ENCODE measurements around the gene ROBO2. TPM values are rescaled to one million over a fixed set of nuclear protein-coding genes. Genes with fewer than 3 reads are reported as not detected.

The ROBO2 gene
- polyA plus RNA-seq, 1 donor from 2014 or later, result 55.5 TPM

DNA sequence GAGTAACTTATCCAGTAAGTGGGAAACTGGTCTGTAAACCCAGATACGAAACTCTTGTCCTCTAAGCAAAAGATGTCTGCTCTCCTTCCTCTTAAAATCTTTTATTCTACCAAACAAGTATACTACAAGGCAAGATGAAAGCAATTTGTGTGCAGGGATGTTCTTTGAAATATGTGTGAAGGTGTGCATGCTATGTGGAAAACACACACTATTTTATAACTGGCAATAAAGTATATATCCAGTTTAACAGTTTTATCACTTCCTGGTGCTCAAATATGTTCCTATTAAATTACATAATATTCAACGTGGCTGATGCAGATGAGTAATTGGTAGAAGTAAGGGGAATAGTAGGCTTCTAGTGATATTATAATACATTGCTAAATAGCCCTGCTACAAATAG, 566.5 kb downstream of the ROBO2 start:
- Histone ChIP-seq H2AFZ (ENCODE audit: low read depth, low read length) (no peak overlapping the region), H3K36me3 (ENCODE audit: insufficient read depth, low read length) (no peaks in the 10 kb centered on the region), H3K79me2 (replicated peaks; ENCODE audit: insufficient read depth, low read length) (no peaks in the 10 kb centered on the region), H3K9ac (ENCODE audit: low read length) (no peak overlapping the region), H3K9me2 (ENCODE audit: insufficient read depth, low read length) (no peaks in the 10 kb centered on the region), H3K4me3 (ENCODE audit: low read length) (no peak overlapping the region), H3K27ac (ENCODE audit: low read length) (no peak overlapping the region), H3K9me3 (ENCODE audit: low read length) (no peaks in the 10 kb centered on the region), H4K20me1 (ENCODE audit: insufficient read depth) (no peaks in the 10 kb centered on the region), H3K27me3 (ENCODE audit: insufficient read depth, low read depth, low read length) (no peaks in the 10 kb centered on the region), H3K4me2 (ENCODE audit: low read length) (no peak overlapping the region), H3F3A (ENCODE audit: insufficient read depth, low read length, poor library complexity, severe bottlenecking) (no peaks in the 10 kb centered on the region)
- TF ChIP-seq, protein P1, sequence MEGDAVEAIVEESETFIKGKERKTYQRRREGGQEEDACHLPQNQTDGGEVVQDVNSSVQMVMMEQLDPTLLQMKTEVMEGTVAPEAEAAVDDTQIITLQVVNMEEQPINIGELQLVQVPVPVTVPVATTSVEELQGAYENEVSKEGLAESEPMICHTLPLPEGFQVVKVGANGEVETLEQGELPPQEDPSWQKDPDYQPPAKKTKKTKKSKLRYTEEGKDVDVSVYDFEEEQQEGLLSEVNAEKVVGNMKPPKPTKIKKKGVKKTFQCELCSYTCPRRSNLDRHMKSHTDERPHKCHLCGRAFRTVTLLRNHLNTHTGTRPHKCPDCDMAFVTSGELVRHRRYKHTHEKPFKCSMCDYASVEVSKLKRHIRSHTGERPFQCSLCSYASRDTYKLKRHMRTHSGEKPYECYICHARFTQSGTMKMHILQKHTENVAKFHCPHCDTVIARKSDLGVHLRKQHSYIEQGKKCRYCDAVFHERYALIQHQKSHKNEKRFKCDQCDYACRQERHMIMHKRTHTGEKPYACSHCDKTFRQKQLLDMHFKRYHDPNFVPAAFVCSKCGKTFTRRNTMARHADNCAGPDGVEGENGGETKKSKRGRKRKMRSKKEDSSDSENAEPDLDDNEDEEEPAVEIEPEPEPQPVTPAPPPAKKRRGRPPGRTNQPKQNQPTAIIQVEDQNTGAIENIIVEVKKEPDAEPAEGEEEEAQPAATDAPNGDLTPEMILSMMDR (IDR thresholded peaks at IDR 0.05; ENCODE audit: poor library complexity, severe bottlenecking), result no peak
- TF ChIP-seq TAF1 (IDR thresholded peaks at IDR 0.05; ENCODE audit: low read depth), result no peak

DNA sequence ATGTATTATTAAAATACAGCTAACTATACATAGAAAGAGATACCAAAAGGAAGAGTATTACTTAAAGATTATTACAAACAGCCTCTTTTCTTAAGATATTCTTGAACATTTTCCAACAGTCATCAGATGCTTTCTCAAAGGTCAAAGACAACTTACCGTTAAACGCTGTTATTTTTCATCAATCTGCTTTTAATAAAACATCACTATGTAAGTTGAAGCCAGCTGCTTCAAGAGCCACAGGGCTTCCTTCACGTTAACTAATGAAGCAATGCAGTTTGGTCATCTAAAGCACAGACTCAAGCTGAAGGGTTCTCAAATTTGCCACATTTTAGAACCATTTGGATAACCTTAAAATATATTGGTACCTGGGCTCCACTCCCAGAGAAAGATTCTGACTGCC, 578.8 kb downstream of the ROBO2 start:
- H3K9ac ChIP-seq (ENCODE audit: low read length), result no peak overlapping the region
- no peaks in the 10 kb centered on the region for H3K9me2 ChIP-seq (ENCODE audit: insufficient read depth, low read length)
- H3K4me3 ChIP-seq (ENCODE audit: low read length), result no peak overlapping the region
- H2AFZ ChIP-seq (ENCODE audit: low read depth, low read length), result no peak overlapping the region
- H3K27ac ChIP-seq (ENCODE audit: low read length), result no peak overlapping the region
- TF ChIP-seq EZH2 (IDR thresholded peaks at IDR 0.05; ENCODE audit: borderline replicate concordance, insufficient read depth, low read length, poor library complexity, severe bottlenecking) (no peak), MXI1 (conservative IDR thresholded peaks at IDR 0.05; ENCODE audit: poor library complexity, severe bottlenecking) (no peak), POLR2AphosphoS5 (IDR thresholded peaks at IDR 0.05) (no peak), RAD21 (conservative IDR thresholded peaks at IDR 0.05) (no peak), SMC3 (conservative IDR thresholded peaks at IDR 0.05; ENCODE audit: poor library complexity) (no peak), TAF1 (IDR thresholded peaks at IDR 0.05; ENCODE audit: low read depth) (no peak), EP300 (conservative IDR thresholded peaks at IDR 0.05; ENCODE audit: poor library complexity, severe bottlenecking) (no peak)
- TF ChIP-seq, protein P2, sequence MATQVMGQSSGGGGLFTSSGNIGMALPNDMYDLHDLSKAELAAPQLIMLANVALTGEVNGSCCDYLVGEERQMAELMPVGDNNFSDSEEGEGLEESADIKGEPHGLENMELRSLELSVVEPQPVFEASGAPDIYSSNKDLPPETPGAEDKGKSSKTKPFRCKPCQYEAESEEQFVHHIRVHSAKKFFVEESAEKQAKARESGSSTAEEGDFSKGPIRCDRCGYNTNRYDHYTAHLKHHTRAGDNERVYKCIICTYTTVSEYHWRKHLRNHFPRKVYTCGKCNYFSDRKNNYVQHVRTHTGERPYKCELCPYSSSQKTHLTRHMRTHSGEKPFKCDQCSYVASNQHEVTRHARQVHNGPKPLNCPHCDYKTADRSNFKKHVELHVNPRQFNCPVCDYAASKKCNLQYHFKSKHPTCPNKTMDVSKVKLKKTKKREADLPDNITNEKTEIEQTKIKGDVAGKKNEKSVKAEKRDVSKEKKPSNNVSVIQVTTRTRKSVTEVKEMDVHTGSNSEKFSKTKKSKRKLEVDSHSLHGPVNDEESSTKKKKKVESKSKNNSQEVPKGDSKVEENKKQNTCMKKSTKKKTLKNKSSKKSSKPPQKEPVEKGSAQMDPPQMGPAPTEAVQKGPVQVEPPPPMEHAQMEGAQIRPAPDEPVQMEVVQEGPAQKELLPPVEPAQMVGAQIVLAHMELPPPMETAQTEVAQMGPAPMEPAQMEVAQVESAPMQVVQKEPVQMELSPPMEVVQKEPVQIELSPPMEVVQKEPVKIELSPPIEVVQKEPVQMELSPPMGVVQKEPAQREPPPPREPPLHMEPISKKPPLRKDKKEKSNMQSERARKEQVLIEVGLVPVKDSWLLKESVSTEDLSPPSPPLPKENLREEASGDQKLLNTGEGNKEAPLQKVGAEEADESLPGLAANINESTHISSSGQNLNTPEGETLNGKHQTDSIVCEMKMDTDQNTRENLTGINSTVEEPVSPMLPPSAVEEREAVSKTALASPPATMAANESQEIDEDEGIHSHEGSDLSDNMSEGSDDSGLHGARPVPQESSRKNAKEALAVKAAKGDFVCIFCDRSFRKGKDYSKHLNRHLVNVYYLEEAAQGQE (IDR thresholded peaks at IDR 0.05; ENCODE audit: borderline replicate concordance), result no peak
- TF ChIP-seq, protein P1 (IDR thresholded peaks at IDR 0.05; ENCODE audit: poor library complexity, severe bottlenecking), result no peak
- no peaks in the 10 kb centered on the region for H3K9me3 ChIP-seq (ENCODE audit: low read length)
- H3K4me2 ChIP-seq (ENCODE audit: low read length), result no peak overlapping the region
- H3K36me3 ChIP-seq (ENCODE audit: insufficient read depth, low read length), result peaks cover 3% of the 10 kb centered on the region
- H3F3A ChIP-seq (ENCODE audit: insufficient read depth, low read length, poor library complexity, severe bottlenecking), result no peaks in the 10 kb centered on the region
- no peaks in the 10 kb centered on the region for H3K79me2 ChIP-seq (replicated peaks; ENCODE audit: insufficient read depth, low read length)
- no peaks in the 10 kb centered on the region for H3K27me3 ChIP-seq (ENCODE audit: insufficient read depth, low read depth, low read length)
- H4K20me1 ChIP-seq (ENCODE audit: insufficient read depth), result no peaks in the 10 kb centered on the region
